NCI-H1436 (cell line): ENCODE measurements around the gene NXNL1.
"Not testable (repeated sequence)": the region's sequence is repeated elsewhere in the genome, so short reads cannot be mapped to it uniquely, and the experiment has no call there.

Experiments used
- DNase-seq: peaks from one replicate; lab custom pipeline; 2025; lab: John Stamatoyannopoulos, UW

Gene NXNL1

GRCh38 chr19:17460372-17461230, at the start of gene NXNL1:
TSS of gene NXNL1 (minus strand) at chr19:17460926. CDS start at chr19:17460869, 57 bp downstream.
- no peak for DNase-seq

- not testable (repeated sequence) for DNase-seq
Measured at GRCh38 chr19:17508558-17508933, 47.8 kb upstream of the NXNL1 start.

GRCh38 chr19:17506745-17507144, 46.0 kb upstream of the NXNL1 start:
- DNase-seq, result no peak

- no peak for DNase-seq
Measured at GRCh38 chr19:17505223-17505622, 44.5 kb upstream of the NXNL1 start.

GRCh38 chr19:17504456-17504855, 43.7 kb upstream of the NXNL1 start:
- DNase-seq, result no peak

GRCh38 chr19:17504030-17504429, 43.3 kb upstream of the NXNL1 start:
- no peak for DNase-seq

GRCh38 chr19:17503240-17503639, 42.5 kb upstream of the NXNL1 start:
- no peak for DNase-seq

- DNase-seq, result no peak
Measured at GRCh38 chr19:17500447-17501198, 39.9 kb upstream of the NXNL1 start.

GRCh38 chr19:17499648-17500446, 39.1 kb upstream of the NXNL1 start:
- DNase-seq, result no peak

GRCh38 chr19:17499025-17499424, 38.3 kb upstream of the NXNL1 start:
- DNase-seq, result not testable (repeated sequence)

GRCh38 chr19:17497149-17497798, 36.5 kb upstream of the NXNL1 start:
- DNase-seq, result no peak

- DNase-seq, result peak; percentile 80
Measured at GRCh38 chr19:17496337-17496997, 35.7 kb upstream of the NXNL1 start.

- DNase-seq, result no peak
Measured at GRCh38 chr19:17495639-17496296, 35.0 kb upstream of the NXNL1 start.

GRCh38 chr19:17491287-17491686, 30.6 kb upstream of the NXNL1 start:
- no peak for DNase-seq

- DNase-seq, result no peak
Measured at GRCh38 chr19:17490411-17490810, 29.7 kb upstream of the NXNL1 start.

- DNase-seq, result no peak
Measured at GRCh38 chr19:17489392-17490030, 28.8 kb upstream of the NXNL1 start.

- DNase-seq, result peak; percentile 64
Measured at GRCh38 chr19:17488593-17489391, 28.1 kb upstream of the NXNL1 start.

GRCh38 chr19:17487284-17488121, 26.8 kb upstream of the NXNL1 start:
- DNase-seq, result no peak
